GM23338 (cell line): ENCODE data around the gene ARL8B. TPM values are rescaled to one million over a fixed set of nuclear protein-coding genes. Genes with fewer than 3 reads are reported as not detected.

Experiments
- ATAC-seq: fragments of 200-7000 bp; cut with Tn5 transposase; 3 replicates; pipeline ENCODE4 v1.9.1; 2020
- DNase-seq: peaks from one replicate; pipeline ENCODE4 v3.0.0-alpha.2; 2015; ENCODE audit warnings: low spot score
- H2AFZ ChIP-seq: fragments of 200-600 bp; sonication (generic); 2 replicates; pipeline ENCODE4 v1.8.0; 2016; ENCODE audit warnings: antibody characterized with exemption, mild to moderate bottlenecking, moderate library complexity
- H3F3A ChIP-seq: fragments of 200-600 bp; sonication (generic); replicated peaks from 2 replicates; pipeline ENCODE4 v1.8.0; 2017; ENCODE audit warnings: antibody characterized with exemption, mixed run types, low read depth
- H3K27ac ChIP-seq: fragments of 200-600 bp; sonication (generic); 2 replicates; pipeline ENCODE4 v1.6.1; 2016; ENCODE audit warnings: low read depth
- H3K27me3 ChIP-seq: fragments of 200-600 bp; sonication (generic); 2 replicates; pipeline ENCODE4 v1.8.0; 2016; ENCODE audit warnings: mild to moderate bottlenecking, mixed run types, moderate library complexity; ENCODE audit not compliant: insufficient read depth
- H3K36me3 ChIP-seq: fragments of 200-600 bp; sonication (generic); 2 replicates; pipeline ENCODE4 v1.8.0; 2016; ENCODE audit warnings: mild to moderate bottlenecking; ENCODE audit not compliant: insufficient read depth
- H3K4me1 ChIP-seq: fragments of 200-600 bp; sonication (generic); 2 replicates; pipeline ENCODE4 v1.8.0; 2016; ENCODE audit warnings: mild to moderate bottlenecking, moderate library complexity; ENCODE audit not compliant: insufficient read depth
- H3K4me2 ChIP-seq: fragments of 200-600 bp; sonication (generic); 2 replicates; pipeline ENCODE4 v1.7.1; 2017; ENCODE audit warnings: mixed run types
- H3K4me3 ChIP-seq: fragments of 200-600 bp; sonication (generic); 2 replicates; pipeline ENCODE4 v1.6.1; 2016; ENCODE audit warnings: mixed run types
- H3K79me2 ChIP-seq: fragments of 200-600 bp; sonication (generic); replicated peaks from 2 replicates; pipeline ENCODE4 v1.8.0; 2017; ENCODE audit warnings: mild to moderate bottlenecking; ENCODE audit not compliant: insufficient read depth
- H3K9me2 ChIP-seq: fragments of 200-600 bp; sonication (generic); 2 replicates; pipeline ENCODE4 v1.8.0; 2017; ENCODE audit not compliant: insufficient read depth
- H4K20me1 ChIP-seq: fragments of 200-600 bp; sonication (generic); replicated peaks from 2 replicates; pipeline ENCODE4 v1.8.0; 2017; ENCODE audit warnings: mild to moderate bottlenecking; ENCODE audit not compliant: insufficient read depth
- H3K27ac Mint-ChIP-seq: 2 replicates; pipeline ENCODE4 v1.8.0; 2020; ENCODE audit warnings: inconsistent platforms, mild to moderate bottlenecking, moderate library complexity, mixed read lengths
- H3K27me3 Mint-ChIP-seq: 3 replicates; pipeline ENCODE4 v1.8.0; 2022; ENCODE audit warnings: low read depth, mild to moderate bottlenecking, moderate library complexity, mixed read lengths, inconsistent platforms; ENCODE audit not compliant: insufficient read depth, poor library complexity
- H3K36me3 Mint-ChIP-seq: 3 replicates; pipeline ENCODE4 v1.8.0; 2021; ENCODE audit warnings: low read depth, mild to moderate bottlenecking, inconsistent platforms, moderate library complexity, mixed read lengths
- H3K4me1 Mint-ChIP-seq: 3 replicates; pipeline ENCODE4 v1.8.0; 2020; ENCODE audit warnings: mild to moderate bottlenecking, inconsistent platforms, mixed read lengths
- H3K4me3 Mint-ChIP-seq: 3 replicates; pipeline ENCODE4 v1.8.0; 2021; ENCODE audit warnings: moderate library complexity, mild to moderate bottlenecking, inconsistent platforms, mixed read lengths
- H3K9me3 Mint-ChIP-seq: 3 replicates; pipeline ENCODE4 v1.8.0; 2020; ENCODE audit warnings: moderate library complexity, mild to moderate bottlenecking, inconsistent platforms, mixed read lengths
- CREB1 ChIP-seq: fragments of 250-450 bp; sonication (Bioruptor Pico); IDR thresholded peaks from 2 replicates; pipeline ENCODE4 v1.5.0; 2020; ENCODE audit warnings: low read depth, mild to moderate bottlenecking, moderate library complexity
- EZH2phosphoT487 ChIP-seq: fragments of 200-600 bp; sonication (generic); IDR thresholded peaks from one replicate; pipeline ENCODE4 v1.8.1; 2018; ENCODE audit warnings: antibody characterized with exemption; ENCODE audit not compliant: unreplicated experiment
- NANOG ChIP-seq: IDR thresholded peaks from 2 replicates; pipeline ENCODE4 v1.6.1; 2016; ENCODE audit warnings: antibody characterized with exemption, borderline replicate concordance
- POLR2AphosphoS5 ChIP-seq: IDR thresholded peaks from 2 replicates; pipeline ENCODE4 v1.6.1; 2016; ENCODE audit warnings: antibody characterized with exemption, low read depth
- ZNF114 ChIP-seq: fragments of 250-450 bp; sonication (Bioruptor Pico); IDR thresholded peaks from 2 replicates; pipeline ENCODE4 v1.5.0; 2020; ENCODE audit warnings: mild to moderate bottlenecking, moderate library complexity
- ZNF331 ChIP-seq: fragments of 250-450 bp; sonication (Bioruptor Pico); IDR thresholded peaks from 2 replicates; pipeline ENCODE4 v1.5.0; 2020; ENCODE audit warnings: low read depth, mild to moderate bottlenecking, moderate library complexity
- polyA plus RNA-seq: library from polyadenylated mRNA; unstranded; fragments of >200 nt; fragmentation: Nextera tagmentation; extraction: Ambion mirVana; gene quantifications from 2 replicates; pipeline ENCODE4 v1.2.1, GENCODE V29; 2016
- total RNA-seq: library from RNA; depleted of rRNA; stranded (reverse); fragments of >200 nt; shearing (Covaris generic); gene quantifications from 2 replicates; pipeline ENCODE4 v1.2.3, GENCODE V29; 2014
- TF ChIP-seq, protein P1 (sequence below): fragments of 250-450 bp; sonication (Bioruptor Pico); IDR thresholded peaks from 2 replicates; pipeline ENCODE4 v1.5.0; 2020; ENCODE audit warnings: mild to moderate bottlenecking, moderate library complexity
- TF ChIP-seq, protein P2 (sequence below): IDR thresholded peaks from 2 replicates; pipeline ENCODE4 v1.6.1; 2016; ENCODE audit warnings: antibody characterized with exemption

The ARL8B gene
- total and polyA plus RNA-seq, 2 experiments from 2014 or later = 25.5 to 40.8 TPM

GRCh38 chr3:5220193-5220592, 98.1 kb downstream of the ARL8B start (continued):
- TF ChIP-seq, protein P1, sequence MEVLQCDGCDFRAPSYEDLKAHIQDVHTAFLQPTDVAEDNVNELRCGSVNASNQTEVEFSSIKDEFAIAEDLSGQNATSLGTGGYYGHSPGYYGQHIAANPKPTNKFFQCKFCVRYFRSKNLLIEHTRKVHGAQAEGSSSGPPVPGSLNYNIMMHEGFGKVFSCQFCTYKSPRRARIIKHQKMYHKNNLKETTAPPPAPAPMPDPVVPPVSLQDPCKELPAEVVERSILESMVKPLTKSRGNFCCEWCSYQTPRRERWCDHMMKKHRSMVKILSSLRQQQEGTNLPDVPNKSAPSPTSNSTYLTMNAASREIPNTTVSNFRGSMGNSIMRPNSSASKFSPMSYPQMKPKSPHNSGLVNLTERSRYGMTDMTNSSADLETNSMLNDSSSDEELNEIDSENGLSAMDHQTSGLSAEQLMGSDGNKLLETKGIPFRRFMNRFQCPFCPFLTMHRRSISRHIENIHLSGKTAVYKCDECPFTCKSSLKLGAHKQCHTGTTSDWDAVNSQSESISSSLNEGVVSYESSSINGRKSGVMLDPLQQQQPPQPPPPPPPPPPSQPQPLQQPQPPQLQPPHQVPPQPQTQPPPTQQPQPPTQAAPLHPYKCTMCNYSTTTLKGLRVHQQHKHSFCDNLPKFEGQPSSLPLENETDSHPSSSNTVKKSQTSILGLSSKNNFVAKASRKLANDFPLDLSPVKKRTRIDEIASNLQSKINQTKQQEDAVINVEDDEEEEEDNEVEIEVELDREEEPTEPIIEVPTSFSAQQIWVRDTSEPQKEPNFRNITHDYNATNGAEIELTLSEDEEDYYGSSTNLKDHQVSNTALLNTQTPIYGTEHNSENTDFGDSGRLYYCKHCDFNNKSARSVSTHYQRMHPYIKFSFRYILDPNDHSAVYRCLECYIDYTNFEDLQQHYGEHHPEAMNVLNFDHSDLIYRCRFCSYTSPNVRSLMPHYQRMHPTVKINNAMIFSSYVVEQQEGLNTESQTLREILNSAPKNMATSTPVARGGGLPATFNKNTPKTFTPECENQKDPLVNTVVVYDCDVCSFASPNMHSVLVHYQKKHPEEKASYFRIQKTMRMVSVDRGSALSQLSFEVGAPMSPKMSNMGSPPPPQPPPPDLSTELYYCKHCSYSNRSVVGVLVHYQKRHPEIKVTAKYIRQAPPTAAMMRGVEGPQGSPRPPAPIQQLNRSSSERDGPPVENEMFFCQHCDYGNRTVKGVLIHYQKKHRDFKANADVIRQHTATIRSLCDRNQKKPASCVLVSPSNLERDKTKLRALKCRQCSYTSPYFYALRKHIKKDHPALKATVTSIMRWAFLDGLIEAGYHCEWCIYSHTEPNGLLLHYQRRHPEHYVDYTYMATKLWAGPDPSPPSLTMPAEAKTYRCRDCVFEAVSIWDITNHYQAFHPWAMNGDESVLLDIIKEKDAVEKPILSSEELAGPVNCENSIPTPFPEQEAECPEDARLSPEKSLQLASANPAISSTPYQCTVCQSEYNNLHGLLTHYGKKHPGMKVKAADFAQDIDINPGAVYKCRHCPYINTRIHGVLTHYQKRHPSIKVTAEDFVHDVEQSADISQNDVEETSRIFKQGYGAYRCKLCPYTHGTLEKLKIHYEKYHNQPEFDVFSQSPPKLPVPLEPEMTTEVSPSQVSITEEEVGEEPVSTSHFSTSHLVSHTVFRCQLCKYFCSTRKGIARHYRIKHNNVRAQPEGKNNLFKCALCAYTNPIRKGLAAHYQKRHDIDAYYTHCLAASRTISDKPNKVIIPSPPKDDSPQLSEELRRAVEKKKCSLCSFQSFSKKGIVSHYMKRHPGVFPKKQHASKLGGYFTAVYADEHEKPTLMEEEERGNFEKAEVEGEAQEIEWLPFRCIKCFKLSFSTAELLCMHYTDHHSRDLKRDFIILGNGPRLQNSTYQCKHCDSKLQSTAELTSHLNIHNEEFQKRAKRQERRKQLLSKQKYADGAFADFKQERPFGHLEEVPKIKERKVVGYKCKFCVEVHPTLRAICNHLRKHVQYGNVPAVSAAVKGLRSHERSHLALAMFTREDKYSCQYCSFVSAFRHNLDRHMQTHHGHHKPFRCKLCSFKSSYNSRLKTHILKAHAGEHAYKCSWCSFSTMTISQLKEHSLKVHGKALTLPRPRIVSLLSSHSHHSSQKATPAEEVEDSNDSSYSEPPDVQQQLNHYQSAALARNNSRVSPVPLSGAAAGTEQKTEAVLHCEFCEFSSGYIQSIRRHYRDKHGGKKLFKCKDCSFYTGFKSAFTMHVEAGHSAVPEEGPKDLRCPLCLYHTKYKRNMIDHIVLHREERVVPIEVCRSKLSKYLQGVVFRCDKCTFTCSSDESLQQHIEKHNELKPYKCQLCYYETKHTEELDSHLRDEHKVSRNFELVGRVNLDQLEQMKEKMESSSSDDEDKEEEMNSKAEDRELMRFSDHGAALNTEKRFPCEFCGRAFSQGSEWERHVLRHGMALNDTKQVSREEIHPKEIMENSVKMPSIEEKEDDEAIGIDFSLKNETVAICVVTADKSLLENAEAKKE = no peak
- TF ChIP-seq ZNF331 (CRISPR knock-in tag) (no peak), POLR2AphosphoS5 (no peak), ZNF114 (no peak), EZH2phosphoT487 (no peak)
- TF ChIP-seq, protein P2, sequence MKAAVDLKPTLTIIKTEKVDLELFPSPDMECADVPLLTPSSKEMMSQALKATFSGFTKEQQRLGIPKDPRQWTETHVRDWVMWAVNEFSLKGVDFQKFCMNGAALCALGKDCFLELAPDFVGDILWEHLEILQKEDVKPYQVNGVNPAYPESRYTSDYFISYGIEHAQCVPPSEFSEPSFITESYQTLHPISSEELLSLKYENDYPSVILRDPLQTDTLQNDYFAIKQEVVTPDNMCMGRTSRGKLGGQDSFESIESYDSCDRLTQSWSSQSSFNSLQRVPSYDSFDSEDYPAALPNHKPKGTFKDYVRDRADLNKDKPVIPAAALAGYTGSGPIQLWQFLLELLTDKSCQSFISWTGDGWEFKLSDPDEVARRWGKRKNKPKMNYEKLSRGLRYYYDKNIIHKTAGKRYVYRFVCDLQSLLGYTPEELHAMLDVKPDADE = no peak

DNA sequence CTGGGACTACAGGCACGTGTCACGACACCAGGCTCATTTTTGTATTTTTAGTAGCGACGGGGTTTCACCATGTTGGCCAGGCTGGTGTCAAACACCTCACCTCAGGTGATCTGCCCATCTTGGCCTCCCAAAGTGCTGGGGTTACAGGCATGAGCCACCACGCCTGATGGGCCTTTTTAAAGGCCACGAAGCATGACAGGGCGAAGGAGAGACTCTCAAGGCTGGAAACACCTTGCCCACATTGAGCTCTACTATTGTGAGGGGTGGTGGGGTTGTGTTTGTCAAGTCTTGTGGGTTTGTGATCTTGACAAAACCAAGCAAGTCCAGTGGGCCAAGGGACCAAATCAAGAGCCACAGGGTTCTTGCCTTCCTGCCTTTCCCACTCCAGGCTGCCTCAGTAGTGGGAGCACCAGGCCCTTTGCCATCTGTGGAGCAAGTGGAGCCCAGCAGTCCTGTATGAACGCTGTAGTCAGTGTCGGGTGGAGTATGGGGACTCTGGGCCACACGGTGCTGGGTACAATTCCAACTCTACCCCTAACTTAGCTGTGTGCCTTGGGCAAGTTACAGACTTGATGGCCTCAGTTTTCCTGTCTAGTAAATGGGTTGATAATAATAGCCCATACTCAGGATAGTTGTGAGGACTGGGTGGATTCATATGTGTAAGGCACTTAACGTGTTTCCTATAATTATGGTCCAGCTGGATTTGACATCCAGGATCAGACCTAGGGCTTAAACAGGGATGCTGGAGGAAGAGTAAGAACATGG, 98.8 kb downstream of the ARL8B start:
- no peaks in the 10 kb centered on the region for H3K79me2 ChIP-seq
- DNase-seq (no peak), ATAC-seq (no peak)
- Mint-ChIP-seq H3K27me3 (peaks cover 5% of the 10 kb centered on the region), H3K36me3 (peaks cover 24% of the 10 kb centered on the region), H3K4me1 (peaks cover 47% of the 10 kb centered on the region), H3K27ac (no peak overlapping the region), H3K4me3 (no peak overlapping the region), H3K9me3 (no peaks in the 10 kb centered on the region)
- no peaks in the 10 kb centered on the region for H3K27me3 ChIP-seq
- no peak overlapping the region for H2AFZ ChIP-seq
- no peak overlapping the region for H3K4me3 ChIP-seq
- H4K20me1 ChIP-seq = no peaks in the 10 kb centered on the region; the same call in 1 of the 2 replicates
- peaks cover 10% of the 10 kb centered on the region; the same call in 1 of the 2 replicates for H3K36me3 ChIP-seq
- H3K4me1 ChIP-seq = peaks cover 21% of the 10 kb centered on the region
- H3K27ac ChIP-seq = no peak overlapping the region
- H3F3A ChIP-seq = no peaks in the 10 kb centered on the region
- no peaks in the 10 kb centered on the region for H3K9me2 ChIP-seq
- no peak overlapping the region for H3K4me2 ChIP-seq
- TF ChIP-seq, protein P1 = no peak
- no peak for TF ChIP-seq NANOG
- TF ChIP-seq EZH2phosphoT487 = no peak
- no peak for TF ChIP-seq CREB1 (CRISPR knock-in tag)
